ENCODE data around the gene PRKG1.

PRKG1 gene

DNA sequence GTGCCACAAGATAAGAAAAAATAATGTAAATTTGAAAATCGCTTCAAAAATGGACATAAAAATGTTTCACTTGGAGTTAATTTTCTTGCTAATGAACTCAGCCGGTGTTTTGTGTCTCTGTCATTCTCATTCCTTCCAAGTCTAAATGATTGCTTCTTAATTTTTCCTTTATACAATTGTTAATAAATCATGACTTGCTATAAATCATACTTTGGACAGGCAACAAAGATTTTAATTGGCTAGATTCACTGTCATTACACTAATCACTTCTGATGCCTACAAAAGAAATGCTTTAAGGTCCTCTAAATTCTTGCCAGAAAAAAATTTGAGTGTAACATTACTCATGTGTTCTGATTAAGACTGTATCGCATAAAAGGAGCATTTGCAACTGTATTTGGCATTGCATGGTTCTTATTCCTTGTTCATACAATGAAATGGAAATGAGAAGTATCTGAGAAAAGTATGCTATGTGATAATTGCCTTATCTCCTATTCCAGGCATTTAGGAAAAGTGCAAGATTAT is 1000.3 kb downstream of the PRKG1 start:
- no peak for TF ChIP-seq TAF1 (IDR thresholded peaks at IDR 0.05; ENCODE audit: borderline replicate concordance, insufficient read depth, low read length)
- TF ChIP-seq FOXP2 (optimal IDR thresholded peaks at IDR 0.05; ENCODE audit: borderline replicate concordance, extremely low read depth, extremely low read length, insufficient read depth), result no peak
- TF ChIP-seq SIN3A (IDR thresholded peaks at IDR 0.05; ENCODE audit: borderline replicate concordance, insufficient read depth, low read length), result no peak
- TF ChIP-seq POLR2AphosphoS5 (IDR thresholded peaks at IDR 0.05; ENCODE audit: low read depth, low read length), result no peak
- TF ChIP-seq, protein P1, sequence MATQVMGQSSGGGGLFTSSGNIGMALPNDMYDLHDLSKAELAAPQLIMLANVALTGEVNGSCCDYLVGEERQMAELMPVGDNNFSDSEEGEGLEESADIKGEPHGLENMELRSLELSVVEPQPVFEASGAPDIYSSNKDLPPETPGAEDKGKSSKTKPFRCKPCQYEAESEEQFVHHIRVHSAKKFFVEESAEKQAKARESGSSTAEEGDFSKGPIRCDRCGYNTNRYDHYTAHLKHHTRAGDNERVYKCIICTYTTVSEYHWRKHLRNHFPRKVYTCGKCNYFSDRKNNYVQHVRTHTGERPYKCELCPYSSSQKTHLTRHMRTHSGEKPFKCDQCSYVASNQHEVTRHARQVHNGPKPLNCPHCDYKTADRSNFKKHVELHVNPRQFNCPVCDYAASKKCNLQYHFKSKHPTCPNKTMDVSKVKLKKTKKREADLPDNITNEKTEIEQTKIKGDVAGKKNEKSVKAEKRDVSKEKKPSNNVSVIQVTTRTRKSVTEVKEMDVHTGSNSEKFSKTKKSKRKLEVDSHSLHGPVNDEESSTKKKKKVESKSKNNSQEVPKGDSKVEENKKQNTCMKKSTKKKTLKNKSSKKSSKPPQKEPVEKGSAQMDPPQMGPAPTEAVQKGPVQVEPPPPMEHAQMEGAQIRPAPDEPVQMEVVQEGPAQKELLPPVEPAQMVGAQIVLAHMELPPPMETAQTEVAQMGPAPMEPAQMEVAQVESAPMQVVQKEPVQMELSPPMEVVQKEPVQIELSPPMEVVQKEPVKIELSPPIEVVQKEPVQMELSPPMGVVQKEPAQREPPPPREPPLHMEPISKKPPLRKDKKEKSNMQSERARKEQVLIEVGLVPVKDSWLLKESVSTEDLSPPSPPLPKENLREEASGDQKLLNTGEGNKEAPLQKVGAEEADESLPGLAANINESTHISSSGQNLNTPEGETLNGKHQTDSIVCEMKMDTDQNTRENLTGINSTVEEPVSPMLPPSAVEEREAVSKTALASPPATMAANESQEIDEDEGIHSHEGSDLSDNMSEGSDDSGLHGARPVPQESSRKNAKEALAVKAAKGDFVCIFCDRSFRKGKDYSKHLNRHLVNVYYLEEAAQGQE (IDR thresholded peaks at IDR 0.05; ENCODE audit: insufficient read depth in 1 of 2, low read depth in 2 of 2, low read length in 2 of 2), result no peak

GRCh38 chr10:52077814-52078213 is 1003.5 kb downstream of the PRKG1 start:
- TF ChIP-seq FOXP2 (optimal IDR thresholded peaks at IDR 0.05; ENCODE audit: borderline replicate concordance, extremely low read depth, extremely low read length, insufficient read depth) (no peak), SIN3A (IDR thresholded peaks at IDR 0.05; ENCODE audit: borderline replicate concordance, insufficient read depth, low read length) (no peak), POLR2AphosphoS5 (IDR thresholded peaks at IDR 0.05; ENCODE audit: low read depth, low read length) (no peak)
- TF ChIP-seq, protein P1 (IDR thresholded peaks at IDR 0.05; ENCODE audit: insufficient read depth in 1 of 2, low read depth in 2 of 2, low read length in 2 of 2), result no peak

- TF ChIP-seq SIN3A (IDR thresholded peaks at IDR 0.05; ENCODE audit: borderline replicate concordance, insufficient read depth, low read length) (no peak), POLR2AphosphoS5 (IDR thresholded peaks at IDR 0.05; ENCODE audit: low read depth, low read length) (no peak), FOXP2 (optimal IDR thresholded peaks at IDR 0.05; ENCODE audit: borderline replicate concordance, extremely low read depth, extremely low read length, insufficient read depth) (no peak), TAF1 (IDR thresholded peaks at IDR 0.05; ENCODE audit: borderline replicate concordance, insufficient read depth, low read length) (no peak)
- TF ChIP-seq, protein P1 (IDR thresholded peaks at IDR 0.05; ENCODE audit: insufficient read depth in 1 of 2, low read depth in 2 of 2, low read length in 2 of 2), result no peak
These were observed 1004.2 kb downstream of the PRKG1 start for GRCh38 chr10:52078397-52078937.

- TF ChIP-seq TAF1 (IDR thresholded peaks at IDR 0.05; ENCODE audit: borderline replicate concordance, insufficient read depth, low read length) (no peak), SIN3A (IDR thresholded peaks at IDR 0.05; ENCODE audit: borderline replicate concordance, insufficient read depth, low read length) (no peak), POLR2AphosphoS5 (IDR thresholded peaks at IDR 0.05; ENCODE audit: low read depth, low read length) (no peak), FOXP2 (optimal IDR thresholded peaks at IDR 0.05; ENCODE audit: borderline replicate concordance, extremely low read depth, extremely low read length, insufficient read depth) (no peak)
- TF ChIP-seq, protein P1 (IDR thresholded peaks at IDR 0.05; ENCODE audit: insufficient read depth in 1 of 2, low read depth in 2 of 2, low read length in 2 of 2), result no peak
These were observed 1008.0 kb downstream of the PRKG1 start for GRCh38 chr10:52082307-52082706.
